K562 (cell line): ENCODE measurements around the gene RHCG. TPM values are rescaled to one million over a fixed set of nuclear protein-coding genes. Genes with fewer than 3 reads are reported as not detected.

ENCODE experiments used
- ATAC-seq: fragments of 200-7000 bp; cut with Tn5 transposase; 3 replicates; pipeline ENCODE4 v1.9.1; 2020; ENCODE audit warnings: moderate library complexity
- BruUV-seq: library from RNA; stranded (reverse); fragments of 400-500 nt; replicated peaks from 2 replicates; lab custom pipeline; 2021; lab: Mats Ljungman, UMichigan
- CTCF ChIA-PET: fragments of 300-600 bp; formaldehyde crosslinking; extraction: SDS; loops from one replicate; lab custom pipeline; 2021; ENCODE audit warnings: low intra/inter-chr PET ratio; lab: Yijun Ruan, JAX
- POLR2A ChIA-PET: fragments of 300-600, 350-650 bp; sonication (Branson Sonifier 250); formaldehyde crosslinking; extraction: SDS; loops from one replicate; lab custom pipeline; 2021; ENCODE audit warnings: antibody characterized with exemption, inconsistent platforms; lab: Yijun Ruan, JAX
- DNase-seq, 4 experiments: peaks; one replicate each; pipeline versions ENCODE4 v3.0.0 to v3.0.0-alpha.2; 2011 to 2018; ENCODE audit warnings: low spot score in 3 of 4, mixed read lengths in 3 of 4; ENCODE audit errors: extremely low read depth in 1 of 4
- FAIRE-seq: peaks from 2 replicates; lab custom pipeline; 2011; peaks lifted over from hg19 to GRCh38; lab: Jason Lieb, UNC
- H2AFZ ChIP-seq: 2 replicates; pipeline ENCODE4 v1.6.0; 2011; ENCODE audit warnings: low read depth, low read length, control low read depth, inconsistent platforms
- H3K27ac ChIP-seq: fragments of 200-600 bp; 3 replicates; pipeline ENCODE4 v1.8.0; 2011; ENCODE audit warnings: low read depth, mild to moderate bottlenecking, control low read depth, inconsistent platforms, low read length, moderate library complexity, mixed read lengths; ENCODE audit errors: extremely low read depth
- H3K27me3 ChIP-seq, 2 experiments: fragments of 300-600 bp in 1 of 2; 2 replicates in 1 of 2; 3 replicates in 1 of 2; pipeline versions ENCODE4 v1.6.0 to v1.8.0; 2011; ENCODE audit warnings: inconsistent platforms in 2 of 2, low read length in 2 of 2, mild to moderate bottlenecking in 1 of 2, mixed read lengths in 1 of 2, moderate library complexity in 1 of 2; ENCODE audit not compliant: control insufficient read depth in 2 of 2, insufficient read depth in 2 of 2
- H3K36me3 ChIP-seq: fragments of 300-600 bp; 3 replicates; pipeline ENCODE4 v1.8.0; 2011; ENCODE audit warnings: mild to moderate bottlenecking, low read length, inconsistent platforms; ENCODE audit not compliant: control insufficient read depth, insufficient read depth
- H3K4me1 ChIP-seq, 2 experiments: fragments of 200-600 bp in 1 of 2; replicated peaks in 1 of 2; 2 replicates in 1 of 2; 3 replicates in 1 of 2; pipeline versions ENCODE4 v1.5.1 to v1.8.0; 2011; ENCODE audit warnings: inconsistent platforms in 2 of 2, low read length in 2 of 2, mild to moderate bottlenecking in 1 of 2, mixed read lengths in 1 of 2, moderate library complexity in 1 of 2; ENCODE audit not compliant: control insufficient read depth in 2 of 2, insufficient read depth in 2 of 2
- H3K4me2 ChIP-seq: 2 replicates; pipeline ENCODE4 v1.6.1; 2011; ENCODE audit warnings: low read length, control low read depth, inconsistent platforms, mixed read lengths; ENCODE audit not compliant: insufficient read depth
- H3K4me3 ChIP-seq: fragments of 200-600 bp; sonication (generic), shearing (Covaris generic); 2 replicates; pipeline ENCODE4 v1.5.1; 2016; ENCODE audit warnings: control low read depth, inconsistent platforms
- H3K79me2 ChIP-seq: fragments of 200-600 bp; 3 replicates; pipeline ENCODE4 v1.8.0; 2011; ENCODE audit warnings: low read length, inconsistent platforms; ENCODE audit not compliant: control insufficient read depth, insufficient read depth
- H3K9ac ChIP-seq, 2 experiments: 2 replicates each; pipeline versions ENCODE4 v1.6.0 to v1.6.1; 2011; ENCODE audit warnings: low read depth in 2 of 2, low read length in 2 of 2, control low read depth in 1 of 2, inconsistent platforms in 1 of 2, mild to moderate bottlenecking in 1 of 2, mixed read lengths in 1 of 2; ENCODE audit not compliant: insufficient read depth in 1 of 2
- H3K9me1 ChIP-seq: one replicate; pipeline ENCODE4 v1.6.0; 2011; ENCODE audit warnings: inconsistent platforms, mild to moderate bottlenecking, low read length, moderate library complexity; ENCODE audit not compliant: control insufficient read depth, insufficient read depth
- H3K9me3 ChIP-seq: replicated peaks from 2 replicates; pipeline ENCODE4 v1.5.1; 2011; ENCODE audit warnings: low read depth, low read length, inconsistent platforms; ENCODE audit not compliant: control insufficient read depth, insufficient read depth
- H4K20me1 ChIP-seq: replicated peaks from 2 replicates; pipeline ENCODE4 v1.6.1; 2011; ENCODE audit warnings: low read length, inconsistent platforms, mixed read lengths; ENCODE audit not compliant: control insufficient read depth, insufficient read depth
- ATF1 ChIP-seq, 2 experiments: fragments of 450-650 bp in 1 of 2; IDR thresholded peaks; 2 replicates each; pipeline ENCODE4 v1.6.1; 2016; ENCODE audit warnings: missing compliant biosample characterization in 1 of 2, missing genetic modification characterization in 1 of 2
- HOMEZ ChIP-seq: fragments of 250-450 bp; sonication (Bioruptor Pico); IDR thresholded peaks from 2 replicates; pipeline ENCODE4 v1.4.0; 2020; ENCODE audit warnings: mild to moderate bottlenecking, moderate library complexity
- MXI1 ChIP-seq: IDR thresholded peaks from 2 replicates; pipeline ENCODE4 v1.6.1; 2011; ENCODE audit warnings: low read depth, mild to moderate bottlenecking, improper control_type of control experiment, low read length
- NR1H2 ChIP-seq: sonication (generic); formaldehyde crosslinking; IDR thresholded peaks from 2 replicates; pipeline ENCODE4 v1.4.0; 2020; ENCODE audit warnings: mild to moderate bottlenecking, missing genetic modification reagents
- POLR2A ChIP-seq: fragments of 450-650 bp; conservative IDR thresholded peaks from 2 replicates; pipeline ENCODE4 v1.6.1; 2016
- SRSF3 ChIP-seq: fragments of 200-400 bp; formaldehyde crosslinking; IDR thresholded peaks from 2 replicates; pipeline ENCODE4 v1.6.1; 2016; ENCODE audit warnings: mild to moderate bottlenecking, low read length, moderate library complexity; ENCODE audit not compliant: insufficient read depth
- THRB ChIP-seq: fragments of 450-650 bp; formaldehyde crosslinking; conservative IDR thresholded peaks from 2 replicates; pipeline ENCODE4 v1.4.0; 2022; ENCODE audit warnings: mild to moderate bottlenecking, missing genetic modification characterization
- ZHX1 ChIP-seq: fragments of 150-350 bp; conservative IDR thresholded peaks from 2 replicates; pipeline ENCODE4 v1.6.1; 2014; ENCODE audit warnings: low read length
- ZMIZ1 ChIP-seq, 2 experiments: fragments of 150-350 bp in 1 of 2; IDR thresholded peaks; 2 replicates each; pipeline ENCODE4 v1.6.1; 2012 to 2016; ENCODE audit warnings: low read depth in 2 of 2, low read length in 2 of 2, mild to moderate bottlenecking in 1 of 2, moderate library complexity in 1 of 2
- ZNF134 ChIP-seq: fragments of 250-450 bp; sonication (Bioruptor Pico); conservative IDR thresholded peaks from 2 replicates; pipeline ENCODE4 v1.4.0; 2020
- ZNF398 ChIP-seq: fragments of 250-450 bp; sonication (Bioruptor Pico); IDR thresholded peaks from 2 replicates; pipeline ENCODE4 v1.8.0; 2021; ENCODE audit warnings: moderate library complexity, mild to moderate bottlenecking, inconsistent platforms
- WGBS: fragments of 100-300 bp; shearing (Covaris generic); methylation state at CpG from one replicate; pipeline ENCODE4 v1.1.6; 2016; ENCODE audit warnings: low coverage, mixed read lengths; ENCODE audit not compliant: insufficient coverage; ENCODE audit errors: missing lambda C conversion rate; 5-methylcytosine and 5-hydroxymethylcytosine counted together
- in situ Hi-C: fragments of 300-500 bp; cut with MboI; formaldehyde crosslinking; loops from 4 replicates; pipeline ENCODE4 v1.15.0; 2018; ENCODE audit warnings: inconsistent platforms, mixed read lengths
- intact Hi-C: fragments of 100-400 bp; cut with micrococcal nuclease; formaldehyde crosslinking; loops from 2 replicates; pipeline ENCODE4 v1.14.2; 2022
- polyA plus RNA-seq, 8 experiments: library from polyadenylated mRNA; depleted of rRNA in 4 of 8; stranded (reverse) in 5 of 8; unstranded in 3 of 8; fragments of >200 nt; fragmentation: Nextera tagmentation in 2 of 8; fragmentation: Illumina TruSeq in 1 of 8; extraction: Ambion mirVana in 2 of 8; extraction: Trizol in 1 of 8; gene quantifications; 2 replicates each; pipeline versions ENCODE4 v1.2.1 to v1.2.3, GENCODE V29; 2011 to 2014; ENCODE audit warnings: inconsistent platforms in 1 of 8, missing spikeins in 1 of 8
- total RNA-seq, 7 experiments: library from RNA; depleted of rRNA in 6 of 7; stranded (reverse); fragments of >200 nt in 6 of 7; fragmentation: Illumina TruSeq in 2 of 7; extraction: Trizol in 2 of 7; gene quantifications; 2 replicates each; pipeline versions ENCODE4 v1.2.1 to v1.2.3, GENCODE V29; 2011 to 2021; ENCODE audit warnings: low replicate concordance in 1 of 7

RHCG gene
- total and polyA plus RNA-seq, 9 of the 15 experiments (the other 6 are each of a cell fraction or from before 2014, with no cell fraction given) = not detected

GRCh38 chr15:89539027-89539426 is 42.6 kb upstream of the RHCG start:
- Histone ChIP-seq H3K9me1 (no peaks in the 10 kb centered on the region), H3K79me2 (no peaks in the 10 kb centered on the region), H3K27me3 (peaks cover 8 to 12% of the 10 kb centered on the region in 2 experiments; a peak in 4 of 5 replicates), H3K4me1 (no peaks in the 10 kb centered on the region), H4K20me1 (no peaks in the 10 kb centered on the region), H3K4me2 (no peak overlapping the region), H3K9me3 (peaks cover 4% of the 10 kb centered on the region; the same call in 1 of the 2 replicates), H2AFZ (no peak overlapping the region), H3K4me3 (no peak overlapping the region), H3K36me3 (no peaks in the 10 kb centered on the region), H3K9ac (no peak overlapping the region), H3K27ac (no peak overlapping the region)
- intact Hi-C loops (no loop called here), in situ Hi-C loops (no loop called here)
- DNase-seq = no peak
- ChIA-PET CTCF (no interaction called here), POLR2A (interaction anchor here (0.5 to 1.1 kb wide), 2 partner anchors 9 to 13 kb away, joined by 3 read pairs; no protein-coding TSS in a partner anchor)
- WGBS = 5% methylated on average over 2 of the region's 2 CpGs
- no peak for FAIRE-seq
- BruUV-seq = no TSS peak
- ATAC-seq = no peak
- TF ChIP-seq POLR2A (no peak), SRSF3 (no peak), ATF1 (CRISPR knock-in tag; IDR thresholded peaks at IDR 0.05) (no peak), ATF1 (tag; IDR thresholded peaks at IDR 0.05) (no peak), ZNF134 (CRISPR knock-in tag) (no peak), ZMIZ1 (IDR thresholded peaks at IDR 0.05; ENCODE audit: low read depth in 2 of 2, low read length in 2 of 2) (no peak), NR1H2 (CRISPR knock-in tag) (no peak), ZHX1 (no peak), ZNF398 (CRISPR knock-in tag) (no peak), THRB (0 out of 2 replicates have a peak, but pooled peaks have one; percentile 30), MXI1 (no peak), HOMEZ (no peak)
